RPMI8226 (cell line): ENCODE measurements around the gene CSRNP2.
"Not testable (repeated sequence)": the region's sequence is repeated elsewhere in the genome, so short reads cannot be mapped to it uniquely, and the experiment has no call there.

ENCODE experiments used
- DNase-seq: peaks from one replicate; pipeline ENCODE4 v3.0.0-alpha.2; 2015

The CSRNP2 gene

DNA sequence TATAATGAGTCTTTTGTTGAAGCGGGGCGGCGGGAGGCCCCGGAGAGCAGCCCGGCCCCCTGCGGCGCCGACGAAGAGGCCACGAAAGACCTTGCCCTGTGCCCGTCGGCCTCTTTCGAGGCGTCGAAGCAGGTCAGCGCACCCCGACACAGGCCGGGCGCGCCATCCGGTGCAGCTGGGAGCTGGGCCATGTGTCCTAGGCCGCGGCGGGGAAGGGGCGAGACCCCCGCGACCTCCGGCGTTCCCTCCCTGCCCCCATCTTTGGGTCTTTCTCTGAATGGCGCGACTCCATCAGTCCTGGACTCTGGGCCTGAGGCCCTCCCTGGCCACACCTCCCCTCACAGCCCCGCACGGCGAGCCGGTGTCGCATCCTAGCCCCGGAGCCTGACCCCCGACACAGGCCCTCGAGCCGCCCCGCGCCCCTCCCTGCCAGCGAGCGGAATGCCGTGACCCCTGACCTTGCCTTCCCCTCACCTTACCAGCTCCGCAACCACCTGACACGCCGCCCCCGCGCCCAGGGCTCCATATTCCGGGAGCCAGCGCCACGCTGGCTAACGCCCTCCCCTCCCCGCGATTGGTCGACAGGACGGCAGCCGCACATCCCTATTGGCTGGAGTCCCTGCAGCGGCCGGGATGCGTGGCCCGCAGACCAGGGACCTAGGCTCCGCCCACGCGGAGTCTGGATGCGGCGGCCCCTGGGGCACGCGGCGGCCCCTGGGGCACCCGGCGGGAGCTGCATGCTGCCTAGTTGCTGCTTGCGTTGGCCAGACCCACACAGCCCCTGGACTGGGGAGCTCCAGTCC is 57.4 kb downstream of the CSRNP2 start, which contains the start of gene SLC11A2:
SLC11A2 (minus strand) TSS at position 549 of the 803 bp plus-strand sequence. CDS start 15,656 bp downstream, outside the sequence.
- peak; percentile 96 for DNase-seq

DNA sequence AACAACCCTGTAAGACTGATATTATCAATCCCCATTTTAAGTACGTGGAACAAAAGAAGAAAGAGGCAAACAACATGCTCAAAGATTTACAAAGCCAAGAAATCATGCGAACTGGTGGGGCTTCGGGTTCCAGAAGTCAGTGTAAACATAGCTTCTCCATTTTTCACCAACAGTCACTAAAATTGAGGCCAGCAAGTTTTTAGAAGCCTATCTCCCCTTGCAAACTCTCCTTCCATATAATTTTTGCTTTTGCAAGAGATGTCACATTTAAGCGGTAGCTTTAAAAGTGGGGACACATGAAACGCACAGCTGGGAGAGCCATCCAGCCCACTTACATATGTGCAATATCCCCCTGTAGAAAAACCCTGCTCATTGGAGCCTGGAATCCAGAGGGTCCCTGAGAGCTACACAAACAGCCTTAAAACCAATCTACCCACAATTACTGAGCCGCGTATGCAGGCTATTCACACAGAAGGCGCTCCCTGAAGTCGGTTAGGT is 58.0 kb downstream of the CSRNP2 start:
- no peak for DNase-seq

DNA sequence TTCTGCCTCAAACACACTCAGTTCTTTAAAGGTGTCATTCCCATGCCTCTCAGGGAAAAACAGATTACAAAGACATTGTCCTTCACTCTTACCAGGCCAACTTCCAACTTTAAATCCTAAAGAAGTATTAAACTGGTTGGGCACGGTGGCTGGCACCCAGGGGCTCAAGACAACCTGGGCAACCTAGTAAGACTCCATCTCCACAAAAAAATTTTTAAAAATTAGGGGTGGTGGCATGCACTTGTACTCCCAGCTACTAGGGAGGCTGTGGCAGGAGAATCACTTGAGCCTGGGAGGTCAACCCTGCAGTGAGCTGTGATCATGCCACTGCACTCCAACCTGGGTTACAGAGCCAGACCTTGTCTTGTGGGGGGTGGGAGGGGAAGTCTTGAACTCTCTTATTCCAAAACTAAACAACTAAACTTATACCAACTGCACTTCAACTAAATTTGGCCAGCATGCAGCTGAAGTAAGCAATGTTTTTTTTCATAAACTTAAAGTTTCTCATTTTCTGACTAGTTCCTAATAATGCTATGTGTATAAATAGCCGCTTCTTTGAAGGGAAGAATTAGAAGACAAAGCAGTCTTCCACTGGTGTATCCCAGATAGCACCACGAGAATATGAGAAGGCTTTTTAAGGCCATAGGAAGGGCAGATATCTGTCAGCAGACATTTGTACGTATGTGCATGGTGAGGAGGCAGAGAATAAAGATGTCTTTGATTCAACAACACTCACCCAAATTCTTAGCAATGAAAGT is 59.6 kb downstream of the CSRNP2 start:
- no peak for DNase-seq

- no peak for DNase-seq
These were observed 61.7 kb downstream of the CSRNP2 start for GRCh38 chr12:51021694-51022093.

- DNase-seq, result no peak
These were observed 62.8 kb downstream of the CSRNP2 start for GRCh38 chr12:51020448-51021182.

DNA sequence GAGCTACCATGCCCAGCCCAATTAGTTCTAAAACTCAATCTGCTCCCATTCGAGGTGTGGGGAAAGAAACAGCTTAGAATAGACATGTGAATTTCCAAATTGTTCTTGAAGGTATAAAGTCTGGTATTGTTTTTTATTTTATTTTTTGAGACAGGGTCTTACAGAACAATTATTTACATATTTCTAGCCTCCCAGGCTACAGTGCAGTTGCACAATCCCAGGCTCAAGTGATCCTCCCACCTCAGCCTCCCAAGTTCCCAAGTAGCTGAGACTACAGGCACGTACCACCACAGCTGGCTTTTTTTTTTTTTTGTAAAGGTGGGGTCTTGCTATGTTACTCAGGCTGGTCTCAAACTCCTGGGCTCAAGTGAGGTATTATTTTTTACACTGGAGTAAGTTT is 63.5 kb downstream of the CSRNP2 start:
- no peak for DNase-seq

GRCh38 chr12:51018956-51019355 is 64.4 kb downstream of the CSRNP2 start:
- DNase-seq, result no peak

DNA sequence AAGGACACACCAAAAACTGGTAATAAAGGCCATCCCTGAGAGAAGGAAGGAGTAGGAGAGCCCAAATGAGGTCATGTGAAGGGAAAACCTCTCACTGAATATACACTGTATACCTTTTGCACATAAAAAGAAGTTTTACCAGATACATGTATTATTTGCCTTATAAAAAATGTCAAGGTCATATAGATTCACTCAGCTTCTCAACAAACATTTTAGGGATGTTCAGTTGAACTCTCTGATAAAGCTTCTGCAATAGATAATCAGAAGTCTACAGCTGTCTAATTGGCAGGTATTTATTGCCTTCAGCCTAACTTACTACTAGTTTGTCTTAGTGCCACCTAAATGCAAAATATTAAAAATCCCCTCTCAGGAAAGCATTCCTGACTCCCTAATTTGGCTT is 65.9 kb downstream of the CSRNP2 start:
- no peak for DNase-seq

- not testable (repeated sequence) for DNase-seq
These were observed 68.9 kb downstream of the CSRNP2 start for GRCh38 chr12:51014467-51014866.

- no peak for DNase-seq
These were observed 70.0 kb downstream of the CSRNP2 start for GRCh38 chr12:51013441-51013840.

GRCh38 chr12:51012570-51013236 is 70.7 kb downstream of the CSRNP2 start:
- DNase-seq, result no peak

GRCh38 chr12:51011955-51012354 is 71.4 kb downstream of the CSRNP2 start:
- no peak for DNase-seq
